Neural cell (in vitro differentiated cells): ENCODE measurements around the gene TRPM1.

Experiments
- CTCF ChIP-seq: fragments of 450-650 bp; IDR thresholded peaks from 2 replicates; pipeline ENCODE4 v1.5.1; 2014; ENCODE audit warnings: antibody characterized with exemption, mild to moderate bottlenecking, moderate library complexity; ENCODE audit not compliant: poor library complexity, severe bottlenecking
- EP300 ChIP-seq: fragments of 450-650 bp; conservative IDR thresholded peaks from 2 replicates; pipeline ENCODE4 v1.6.1; 2014; ENCODE audit warnings: antibody characterized with exemption, mild to moderate bottlenecking, moderate library complexity; ENCODE audit not compliant: poor library complexity, severe bottlenecking
- EZH2 ChIP-seq: fragments of 200-600, 300-800 bp; shearing (Covaris generic), sonication (generic); IDR thresholded peaks from 2 replicates; pipeline ENCODE4 v1.6.1; 2014; ENCODE audit warnings: antibody characterized with exemption, low read length, borderline replicate concordance, mild to moderate bottlenecking; ENCODE audit not compliant: insufficient read depth, poor library complexity, severe bottlenecking
- POLR2AphosphoS5 ChIP-seq: IDR thresholded peaks from 2 replicates; pipeline ENCODE4 v1.6.1; 2012
- RAD21 ChIP-seq: fragments of 450-650 bp; conservative IDR thresholded peaks from 2 replicates; pipeline ENCODE4 v1.6.1; 2014; ENCODE audit warnings: antibody characterized with exemption, mild to moderate bottlenecking, moderate library complexity
- REST ChIP-seq: IDR thresholded peaks from 2 replicates; pipeline ENCODE4 v1.6.1; 2012; ENCODE audit warnings: borderline replicate concordance
- TAF1 ChIP-seq: IDR thresholded peaks from 2 replicates; pipeline ENCODE4 v1.6.1; 2012; ENCODE audit warnings: low read depth

GRCh38 chr15:31081056-31081455 lies 20.5 kb downstream of the TRPM1 start:
- TF ChIP-seq EP300 (no peak), CTCF (no peak), REST (no peak), POLR2AphosphoS5 (no peak), EZH2 (no peak), RAD21 (no peak), TAF1 (no peak)
